Measurements from ENCODE around the gene KRTAP10-11.

KRTAP10-11 gene

DNA sequence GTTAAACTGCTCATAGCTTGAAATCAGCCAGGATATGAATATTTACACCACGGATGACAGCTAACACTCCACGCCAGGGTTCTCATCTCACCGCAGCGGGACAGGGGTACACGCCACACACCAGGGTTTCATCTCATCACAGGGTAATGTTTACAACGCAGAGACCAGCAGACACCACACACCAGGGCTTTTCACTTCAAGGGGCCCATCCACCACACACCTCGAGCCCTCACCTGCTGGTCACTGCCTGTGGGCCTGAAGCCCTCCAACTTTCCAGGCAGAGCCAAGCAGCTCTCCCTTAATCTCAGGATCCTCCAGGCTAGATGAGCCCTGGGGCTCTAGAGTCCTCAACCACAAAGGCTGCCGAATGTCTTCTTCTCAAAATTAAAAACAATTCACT, 49.4 kb downstream of the KRTAP10-11 start:
- H3K36me3 ChIP-seq (ENCODE audit: control insufficient read depth in 2 of 2, insufficient read depth in 2 of 2, low read length in 2 of 2) = no peaks in the 10 kb centered on the region
- no peak overlapping the region for H3K27ac ChIP-seq (ENCODE audit: low read depth in 2 of 2, low read length in 2 of 2)
- peaks cover 10 to 33% of the 10 kb centered on the region in 2 donors for H3K27me3 ChIP-seq (ENCODE audit: control insufficient read depth in 2 of 2, insufficient read depth in 2 of 2, low read length in 2 of 2)
- H3K9ac ChIP-seq (ENCODE audit: low read depth in 1 of 2, low read length in 2 of 2) = no peak overlapping the region
- H3K4me1 ChIP-seq (ENCODE audit: control insufficient read depth in 2 of 2, insufficient read depth in 2 of 2, low read length in 2 of 2) = no peaks in the 10 kb centered on the region
- peaks cover 0 to 2% of the 10 kb centered on the region in 2 donors for H3K9me3 ChIP-seq (ENCODE audit: control insufficient read depth in 2 of 2, low read length in 2 of 2)
- H3K4me3 ChIP-seq (ENCODE audit: low read length in 2 of 2) = no peak overlapping the region

DNA sequence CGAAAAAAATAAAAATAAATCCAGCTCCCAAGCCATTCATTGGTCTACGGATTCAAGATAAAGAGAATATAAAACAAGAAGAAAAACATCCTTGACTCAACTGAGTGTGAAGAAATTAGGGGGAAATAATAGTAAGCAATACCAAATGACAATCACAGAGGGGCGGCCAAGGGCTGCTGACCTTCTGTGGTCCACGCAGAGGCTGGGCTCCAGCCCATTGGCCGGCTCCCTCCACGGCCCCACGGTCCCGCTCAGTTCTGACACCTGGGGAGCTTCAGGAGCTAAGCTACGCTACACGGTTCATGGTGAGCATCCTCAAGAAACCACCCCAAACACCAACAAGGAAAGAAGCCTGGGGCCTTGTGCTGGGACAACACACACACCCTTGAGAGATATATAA, 50.4 kb downstream of the KRTAP10-11 start:
- H3K4me1 ChIP-seq (ENCODE audit: control insufficient read depth in 2 of 2, insufficient read depth in 2 of 2, low read length in 2 of 2) = no peaks in the 10 kb centered on the region
- no peak overlapping the region for H3K4me3 ChIP-seq (ENCODE audit: low read length in 2 of 2)
- H3K27me3 ChIP-seq (ENCODE audit: control insufficient read depth in 2 of 2, insufficient read depth in 2 of 2, low read length in 2 of 2) = peaks cover 12 to 32% of the 10 kb centered on the region in 2 donors
- no peak overlapping the region for H3K27ac ChIP-seq (ENCODE audit: low read depth in 2 of 2, low read length in 2 of 2)
- peaks cover 0 to 2% of the 10 kb centered on the region in 2 donors for H3K9me3 ChIP-seq (ENCODE audit: control insufficient read depth in 2 of 2, low read length in 2 of 2)
- H3K36me3 ChIP-seq (ENCODE audit: control insufficient read depth in 2 of 2, insufficient read depth in 2 of 2, low read length in 2 of 2) = no peaks in the 10 kb centered on the region
- H3K9ac ChIP-seq (ENCODE audit: low read depth in 1 of 2, low read length in 2 of 2) = no peak overlapping the region

All from mucosa of rectum (tissue), 2 donors.